ENCODE results near the gene GRK6.

GRK6 gene

DNA sequence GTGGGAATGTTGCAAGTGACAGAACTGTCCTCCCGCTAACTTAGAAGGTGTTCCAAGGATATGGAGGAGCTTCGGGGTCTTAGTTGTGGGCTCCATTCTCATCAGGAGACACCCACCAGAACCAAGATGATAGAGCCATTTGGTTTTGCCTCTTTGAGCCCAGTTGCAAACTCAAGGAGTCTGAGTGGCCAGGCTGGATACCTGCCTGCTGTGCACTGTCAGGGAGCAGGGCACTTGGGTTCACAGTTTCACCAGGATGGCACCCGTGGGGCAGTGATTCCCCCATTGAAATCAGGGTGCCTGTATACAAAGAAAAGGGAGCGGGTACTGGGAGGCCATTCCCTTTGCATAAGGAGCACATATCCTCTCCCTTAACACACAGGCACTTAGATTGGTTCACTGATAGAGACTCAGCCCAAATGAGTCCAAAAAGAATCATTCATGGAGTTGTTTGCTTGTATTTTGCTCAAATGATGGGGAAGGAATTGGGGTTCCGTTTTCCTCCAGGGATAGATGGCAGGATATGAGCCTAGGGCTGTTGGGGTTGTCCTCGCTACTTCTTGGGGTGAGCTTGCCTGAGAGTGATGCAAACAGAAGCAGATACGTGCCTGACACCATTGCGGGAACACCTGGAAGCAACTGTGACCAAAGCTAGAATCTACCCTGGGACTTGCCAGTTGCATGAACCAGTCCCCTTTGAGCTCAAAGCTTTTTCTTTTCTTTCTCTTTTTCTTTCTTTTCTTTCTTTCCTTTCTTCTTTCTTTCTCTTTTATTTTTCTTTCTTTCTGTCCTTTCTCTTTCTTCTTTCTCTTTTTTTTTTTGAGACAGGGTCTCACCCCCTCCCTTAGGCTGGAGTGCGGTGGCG, 18.8 kb downstream of the GRK6 start:
- H3K27ac ChIP-seq = peak overlapping the region; percentile 97
- TF ChIP-seq, protein P1, sequence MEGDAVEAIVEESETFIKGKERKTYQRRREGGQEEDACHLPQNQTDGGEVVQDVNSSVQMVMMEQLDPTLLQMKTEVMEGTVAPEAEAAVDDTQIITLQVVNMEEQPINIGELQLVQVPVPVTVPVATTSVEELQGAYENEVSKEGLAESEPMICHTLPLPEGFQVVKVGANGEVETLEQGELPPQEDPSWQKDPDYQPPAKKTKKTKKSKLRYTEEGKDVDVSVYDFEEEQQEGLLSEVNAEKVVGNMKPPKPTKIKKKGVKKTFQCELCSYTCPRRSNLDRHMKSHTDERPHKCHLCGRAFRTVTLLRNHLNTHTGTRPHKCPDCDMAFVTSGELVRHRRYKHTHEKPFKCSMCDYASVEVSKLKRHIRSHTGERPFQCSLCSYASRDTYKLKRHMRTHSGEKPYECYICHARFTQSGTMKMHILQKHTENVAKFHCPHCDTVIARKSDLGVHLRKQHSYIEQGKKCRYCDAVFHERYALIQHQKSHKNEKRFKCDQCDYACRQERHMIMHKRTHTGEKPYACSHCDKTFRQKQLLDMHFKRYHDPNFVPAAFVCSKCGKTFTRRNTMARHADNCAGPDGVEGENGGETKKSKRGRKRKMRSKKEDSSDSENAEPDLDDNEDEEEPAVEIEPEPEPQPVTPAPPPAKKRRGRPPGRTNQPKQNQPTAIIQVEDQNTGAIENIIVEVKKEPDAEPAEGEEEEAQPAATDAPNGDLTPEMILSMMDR (conservative IDR thresholded peaks at IDR 0.05) = no peak

DNA sequence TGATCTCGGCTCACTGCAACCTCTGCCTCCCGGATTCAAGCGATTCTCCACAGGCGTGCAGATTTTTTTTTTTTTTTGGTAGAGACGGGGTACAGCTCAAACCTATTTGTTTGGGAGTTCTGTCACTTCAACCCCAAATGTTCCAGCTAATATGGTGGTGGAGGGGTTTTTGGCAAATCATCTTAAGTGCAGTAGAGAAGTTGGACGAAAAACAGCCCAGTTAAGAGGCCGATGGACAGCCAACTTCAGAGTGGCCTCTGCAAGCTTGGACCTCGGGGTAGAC, 19.4 kb downstream of the GRK6 start:
- TF ChIP-seq, protein P1 (conservative IDR thresholded peaks at IDR 0.05) = no peak
- H3K27ac ChIP-seq = peak overlapping the region; percentile 97

DNA sequence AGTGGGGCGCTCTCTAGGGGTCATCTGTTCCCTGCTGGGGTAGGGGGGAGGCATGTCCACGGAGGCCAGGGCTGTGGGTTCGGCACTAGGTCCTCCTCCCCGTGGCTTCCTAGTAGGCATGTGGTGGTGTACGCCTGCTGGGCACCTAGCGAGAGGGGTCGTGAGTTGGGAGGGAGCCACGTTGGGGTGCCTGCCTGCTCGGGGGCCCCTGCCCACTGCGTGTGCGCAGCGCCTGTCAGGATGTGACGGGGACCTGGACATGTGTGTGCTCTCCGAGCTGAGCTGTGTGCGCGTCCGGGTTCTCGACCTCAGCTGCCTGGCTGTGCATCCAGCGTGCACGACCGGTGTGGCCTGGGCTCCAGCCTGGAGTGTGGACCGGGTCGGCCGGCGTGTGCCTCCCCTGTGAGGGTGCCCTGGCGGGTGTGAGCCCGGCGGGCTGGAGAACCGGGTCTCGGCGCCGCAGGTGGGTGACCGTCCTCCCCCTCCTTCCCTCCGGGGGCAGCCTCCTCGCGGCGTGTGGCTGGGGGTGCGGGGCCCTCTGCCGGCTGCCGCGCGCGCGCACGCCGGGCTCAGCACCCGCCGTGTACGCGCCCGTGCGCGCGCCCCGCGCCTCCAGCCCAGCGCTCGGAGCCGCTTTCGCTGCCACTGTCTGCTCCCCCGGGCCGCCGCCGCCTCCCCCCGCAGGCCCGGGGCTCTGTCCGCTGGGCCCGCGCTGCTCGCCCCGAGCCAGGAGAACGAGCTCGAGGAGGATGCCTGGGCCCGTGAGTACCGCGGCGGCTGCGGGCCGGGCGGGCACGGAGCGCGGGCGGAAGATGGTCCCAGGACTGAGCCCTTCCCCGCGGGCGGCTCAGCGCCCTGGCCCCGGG, 20.0 kb downstream of the GRK6 start, which contains the start of gene PRR7:
Gene PRR7, plus strand, starts transcription at position 615 of the 866 bp plus-strand sequence. CDS start 8,254 bp downstream, outside the sequence.
- TF ChIP-seq, protein P1 (conservative IDR thresholded peaks at IDR 0.05) = peak; percentile 19; the same call in 1 of the 2 replicates
- H3K27ac ChIP-seq = peak within 1 kb of the TSS; percentile 97

DNA sequence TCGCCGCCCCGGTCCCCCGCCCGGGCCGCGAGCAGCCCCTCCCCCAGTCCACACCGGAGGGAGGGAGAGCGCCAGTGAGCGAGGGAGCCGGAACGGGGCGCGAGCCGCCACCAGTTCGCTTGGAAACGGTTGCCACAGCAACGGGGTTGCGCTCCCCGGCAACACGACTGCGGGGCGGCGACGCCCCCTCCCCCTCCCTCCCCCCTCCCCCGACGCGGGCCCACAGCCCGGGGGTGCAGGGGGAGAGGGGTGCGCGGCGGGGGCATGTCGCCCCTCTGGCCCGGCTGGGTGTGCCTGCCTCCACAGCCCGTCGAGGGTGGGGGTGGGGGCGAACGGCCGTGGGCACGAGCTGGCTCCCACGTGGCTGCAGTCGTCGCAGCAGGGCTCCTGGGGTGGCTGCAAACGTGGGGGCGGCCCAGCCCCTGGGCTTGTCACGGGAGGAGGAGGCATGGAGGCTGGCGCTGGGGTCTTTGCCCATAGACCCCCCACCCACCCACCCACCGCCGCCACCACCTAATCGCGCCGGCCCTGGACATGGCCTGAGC, 20.7 kb downstream of the GRK6 start:
- H3K27ac ChIP-seq = peak overlapping the region; percentile 97

DNA sequence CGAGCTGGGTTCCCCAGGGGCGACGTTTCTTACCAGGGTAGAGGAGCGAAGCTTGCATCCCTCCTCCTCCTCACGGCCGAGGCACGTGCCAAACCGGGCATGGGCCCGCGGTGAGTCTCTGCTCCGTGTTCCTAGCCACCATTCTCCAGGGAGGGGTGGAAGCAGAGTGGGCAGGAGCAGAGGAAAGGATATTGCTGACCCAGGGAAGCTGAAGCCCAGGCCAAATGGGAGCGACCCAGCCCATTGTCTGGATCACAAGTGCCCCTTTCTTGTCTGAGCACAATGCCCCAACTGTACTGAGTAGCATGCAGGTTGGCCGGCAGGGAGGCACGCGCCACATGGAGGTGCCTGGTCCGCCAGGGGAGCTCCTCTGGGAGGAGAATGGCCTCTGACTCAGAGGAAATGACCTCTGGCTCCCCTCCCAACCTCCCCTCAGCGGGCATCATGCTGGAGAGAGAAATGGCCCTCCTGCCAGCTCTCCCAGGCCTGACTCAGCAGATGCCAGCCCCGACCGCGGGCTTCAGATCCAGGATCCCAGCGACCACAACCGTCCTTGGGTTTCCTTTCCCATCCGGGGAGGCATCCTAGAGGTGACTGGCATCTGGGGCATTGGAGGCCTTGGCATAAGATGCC, 21.3 kb downstream of the GRK6 start:
- TF ChIP-seq, protein P1 (conservative IDR thresholded peaks at IDR 0.05) = no peak
- peak overlapping the region; percentile 97 for H3K27ac ChIP-seq

More for the DNA sequence above, 20.7 kb downstream of the GRK6 start:
- TF ChIP-seq, protein P1 (conservative IDR thresholded peaks at IDR 0.05) = no peak

DNA sequence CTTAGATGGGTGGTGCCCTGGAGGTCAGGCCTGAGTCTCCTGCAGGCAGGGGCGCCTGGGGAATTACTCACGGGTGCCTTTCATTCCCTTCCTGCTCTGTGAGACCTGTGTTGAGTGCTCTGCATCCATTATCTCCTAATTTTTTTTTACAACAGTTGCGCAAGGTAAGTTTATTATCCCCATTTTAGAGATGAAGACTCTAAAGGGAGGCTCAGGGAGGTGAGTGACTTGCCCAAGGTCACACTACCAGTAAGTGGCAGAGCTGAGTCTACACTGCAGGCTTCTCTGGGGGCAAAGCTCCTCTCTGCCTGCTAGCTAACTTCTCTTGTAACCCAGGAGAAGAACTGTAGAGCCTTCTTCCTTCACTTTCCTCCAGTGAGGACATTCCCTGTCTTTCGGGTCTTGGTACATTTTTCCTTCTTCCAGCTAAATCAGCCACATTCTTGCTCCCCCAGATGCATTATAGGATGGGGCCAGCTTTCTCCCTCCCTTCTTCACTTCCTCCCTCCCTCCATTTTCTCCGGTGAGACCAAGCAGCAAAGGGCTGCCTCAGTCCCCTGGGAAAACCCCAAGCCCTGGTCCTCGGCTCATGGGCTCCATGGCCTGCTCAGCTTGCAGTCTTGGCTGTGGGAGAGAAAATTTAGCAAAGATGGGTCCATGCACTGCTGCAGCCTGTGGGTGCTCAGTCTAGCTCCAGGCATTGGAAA, 21.9 kb downstream of the GRK6 start:
- peak overlapping the region; percentile 97 for H3K27ac ChIP-seq
- TF ChIP-seq, protein P1 (conservative IDR thresholded peaks at IDR 0.05) = no peak
